SU-DHL-6 (cell line): ENCODE data around the gene SZRD1.

Experiments
- H2AFZ ChIP-seq: fragments of 200-600 bp; sonication (generic); 2 replicates; pipeline ENCODE4 v1.6.1; 2014; ENCODE audit warnings: low read depth, mild to moderate bottlenecking, moderate library complexity, mixed read lengths, antibody characterized with exemption, low read length; ENCODE audit not compliant: severe bottlenecking
- H3F3A ChIP-seq: fragments of 200-600 bp; shearing (Covaris generic); 2 replicates; pipeline ENCODE4 v1.6.0; 2016; ENCODE audit warnings: antibody characterized with exemption, mild to moderate bottlenecking; ENCODE audit not compliant: insufficient read depth
- H3K27ac ChIP-seq: fragments of 200-600 bp; sonication (generic); 2 replicates; pipeline ENCODE4 v1.5.1; 2016; ENCODE audit warnings: low read depth, mild to moderate bottlenecking, low read length, moderate library complexity, mixed read lengths
- H3K27me3 ChIP-seq: fragments of 200-600 bp; sonication (generic), shearing (Covaris generic); 2 replicates; pipeline ENCODE4 v1.6.0; 2014; ENCODE audit warnings: mild to moderate bottlenecking, low read length
- H3K36me3 ChIP-seq: fragments of 200-600 bp; sonication (generic); 2 replicates; pipeline ENCODE4 v1.6.1; 2014; ENCODE audit warnings: mild to moderate bottlenecking, low read length, mixed read lengths
- H3K4me2 ChIP-seq: fragments of 300-600, 200-600 bp; shearing (Covaris generic), sonication (generic); 2 replicates; pipeline ENCODE4 v1.6.0; 2014; ENCODE audit warnings: low read length, low read depth, mild to moderate bottlenecking; ENCODE audit not compliant: poor library complexity, severe bottlenecking
- H3K4me3 ChIP-seq: fragments of 200-600 bp; sonication (generic); 2 replicates; pipeline ENCODE4 v1.5.1; 2014; ENCODE audit warnings: antibody characterized with exemption, low read length, mild to moderate bottlenecking, mixed read lengths; ENCODE audit not compliant: insufficient read depth, poor library complexity, severe bottlenecking
- H3K79me2 ChIP-seq: fragments of 200-600 bp; sonication (generic); 2 replicates; pipeline ENCODE4 v1.6.1; 2014; ENCODE audit warnings: mild to moderate bottlenecking, low read length, moderate library complexity; ENCODE audit not compliant: insufficient read depth
- H3K9ac ChIP-seq: fragments of 200-600 bp; sonication (generic); 2 replicates; pipeline ENCODE4 v1.7.0; 2014; ENCODE audit warnings: mild to moderate bottlenecking, low read length
- H3K9me2 ChIP-seq: fragments of 200-600 bp; sonication (generic); replicated peaks from 2 replicates; pipeline ENCODE4 v1.6.1; 2014; ENCODE audit warnings: low read length; ENCODE audit not compliant: insufficient read depth
- H3K9me3 ChIP-seq: fragments of 200-600 bp; sonication (generic); 2 replicates; pipeline ENCODE4 v1.6.1; 2014; ENCODE audit warnings: low read length, mixed read lengths; ENCODE audit not compliant: insufficient read depth
- H4K20me1 ChIP-seq: fragments of 200-600 bp; sonication (generic); 2 replicates; pipeline ENCODE4 v1.6.1; 2014; ENCODE audit warnings: low read depth, mild to moderate bottlenecking, antibody characterized with exemption, low read length, moderate library complexity, mixed read lengths
- CTCF ChIP-seq: fragments of 200-600 bp; sonication (generic); IDR thresholded peaks from one replicate; pipeline ENCODE4 v1.5.1; 2017; ENCODE audit warnings: antibody characterized with exemption, mild to moderate bottlenecking, low read length, moderate library complexity; ENCODE audit not compliant: insufficient read depth, poor library complexity, severe bottlenecking
- EZH2phosphoT487 ChIP-seq: fragments of 200-600 bp; sonication (generic), shearing (Covaris generic); conservative IDR thresholded peaks from 2 replicates; pipeline ENCODE4 v1.6.1; 2018; ENCODE audit warnings: mild to moderate bottlenecking, antibody characterized with exemption, low read length, moderate library complexity, mixed read lengths

The SZRD1 gene

GRCh38 chr1:16420424-16421118, 53.5 kb downstream of the SZRD1 start:
- Histone ChIP-seq H3K9me2 (no peaks in the 10 kb centered on the region), H3K9ac (no peak overlapping the region)

GRCh38 chr1:16421201-16421600, 54.2 kb downstream of the SZRD1 start:
- no peak overlapping the region for H3K4me3 ChIP-seq
- H4K20me1 ChIP-seq = no peaks in the 10 kb centered on the region
- H3K4me2 ChIP-seq = no peak overlapping the region
- H3K9me2 ChIP-seq = no peaks in the 10 kb centered on the region
- H3F3A ChIP-seq = no peaks in the 10 kb centered on the region
- no peak overlapping the region for H3K27ac ChIP-seq
- H3K9me3 ChIP-seq = no peaks in the 10 kb centered on the region
- TF ChIP-seq CTCF = no peak
- no peak for TF ChIP-seq EZH2phosphoT487
- no peak overlapping the region for H2AFZ ChIP-seq
- no peaks in the 10 kb centered on the region for H3K36me3 ChIP-seq
- H3K9ac ChIP-seq = no peak overlapping the region
- H3K79me2 ChIP-seq = no peaks in the 10 kb centered on the region
- H3K27me3 ChIP-seq = no peaks in the 10 kb centered on the region

More at GRCh38 chr1:16420424-16421118, 53.5 kb downstream of the SZRD1 start:
- Histone ChIP-seq H3K36me3 (no peaks in the 10 kb centered on the region), H3K79me2 (no peaks in the 10 kb centered on the region), H3K27ac (no peak overlapping the region), H3K4me2 (no peak overlapping the region), H3K9me3 (no peaks in the 10 kb centered on the region), H2AFZ (no peak overlapping the region), H4K20me1 (no peaks in the 10 kb centered on the region), H3K27me3 (no peaks in the 10 kb centered on the region), H3K4me3 (no peak overlapping the region), H3F3A (no peaks in the 10 kb centered on the region)
- TF ChIP-seq EZH2phosphoT487 (no peak), CTCF (no peak)

GRCh38 chr1:16422041-16422440, 55.0 kb downstream of the SZRD1 start:
- no peaks in the 10 kb centered on the region for H3F3A ChIP-seq
- no peaks in the 10 kb centered on the region for H3K79me2 ChIP-seq
- no peak overlapping the region for H3K27ac ChIP-seq
- H3K27me3 ChIP-seq = no peaks in the 10 kb centered on the region
- no peaks in the 10 kb centered on the region for H3K9me2 ChIP-seq
- H4K20me1 ChIP-seq = no peaks in the 10 kb centered on the region
- no peak for TF ChIP-seq CTCF
- TF ChIP-seq EZH2phosphoT487 = no peak
- no peaks in the 10 kb centered on the region for H3K36me3 ChIP-seq
- no peak overlapping the region for H3K9ac ChIP-seq
- H3K4me2 ChIP-seq = no peak overlapping the region
- no peaks in the 10 kb centered on the region for H3K9me3 ChIP-seq
- H3K4me3 ChIP-seq = no peak overlapping the region
- no peak overlapping the region for H2AFZ ChIP-seq
